Measurements from ENCODE around the gene HELZ. TPM values are rescaled to one million over a fixed set of nuclear protein-coding genes. Genes with fewer than 3 reads are reported as not detected.
"Not testable (repeated sequence)": the region's sequence is repeated elsewhere in the genome, so short reads cannot be mapped to it uniquely, and the experiment has no call there.

HELZ gene
- total RNA-seq, 1 experiment from 2014 or later = 31.3 TPM

DNA sequence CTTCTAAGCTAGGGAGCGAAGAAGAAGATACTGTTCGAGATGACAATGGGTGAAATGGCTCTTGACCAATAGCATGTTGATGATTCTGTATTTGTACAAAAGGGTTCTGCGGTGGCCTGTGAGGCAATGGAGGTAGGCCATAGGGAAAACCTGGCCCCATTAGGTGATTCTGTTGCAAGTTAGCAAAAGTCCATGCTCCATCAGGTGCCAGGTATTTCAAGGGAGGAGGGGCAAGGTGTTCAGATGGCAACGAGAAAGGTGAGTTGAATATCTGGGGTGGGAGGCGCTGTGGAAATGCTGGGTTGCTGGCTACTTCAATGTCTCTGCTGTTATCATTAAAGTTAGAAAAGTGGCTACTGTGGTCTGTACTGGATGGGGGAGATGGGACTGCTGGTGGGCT, 137.8 kb downstream of the HELZ start:
- TF ChIP-seq EZH2phosphoT487 (IDR thresholded peaks at IDR 0.05; ENCODE audit: borderline replicate concordance, low read length) = no peak
- TF ChIP-seq EZH2 (IDR thresholded peaks at IDR 0.05; ENCODE audit: low read length, unreplicated experiment) = no peak
- TF ChIP-seq, protein P1, sequence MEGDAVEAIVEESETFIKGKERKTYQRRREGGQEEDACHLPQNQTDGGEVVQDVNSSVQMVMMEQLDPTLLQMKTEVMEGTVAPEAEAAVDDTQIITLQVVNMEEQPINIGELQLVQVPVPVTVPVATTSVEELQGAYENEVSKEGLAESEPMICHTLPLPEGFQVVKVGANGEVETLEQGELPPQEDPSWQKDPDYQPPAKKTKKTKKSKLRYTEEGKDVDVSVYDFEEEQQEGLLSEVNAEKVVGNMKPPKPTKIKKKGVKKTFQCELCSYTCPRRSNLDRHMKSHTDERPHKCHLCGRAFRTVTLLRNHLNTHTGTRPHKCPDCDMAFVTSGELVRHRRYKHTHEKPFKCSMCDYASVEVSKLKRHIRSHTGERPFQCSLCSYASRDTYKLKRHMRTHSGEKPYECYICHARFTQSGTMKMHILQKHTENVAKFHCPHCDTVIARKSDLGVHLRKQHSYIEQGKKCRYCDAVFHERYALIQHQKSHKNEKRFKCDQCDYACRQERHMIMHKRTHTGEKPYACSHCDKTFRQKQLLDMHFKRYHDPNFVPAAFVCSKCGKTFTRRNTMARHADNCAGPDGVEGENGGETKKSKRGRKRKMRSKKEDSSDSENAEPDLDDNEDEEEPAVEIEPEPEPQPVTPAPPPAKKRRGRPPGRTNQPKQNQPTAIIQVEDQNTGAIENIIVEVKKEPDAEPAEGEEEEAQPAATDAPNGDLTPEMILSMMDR (conservative IDR thresholded peaks at IDR 0.05; ENCODE audit: low read depth, low read length) = no peak
- BruUV-seq (replicated peaks) = no TSS peak
- no peaks in the 10 kb centered on the region for H3K9me3 ChIP-seq (ENCODE audit: low read length)
- H3K36me3 ChIP-seq (ENCODE audit: low read depth, low read length) = peaks cover 37% of the 10 kb centered on the region
- ChIA-PET CTCF (no interaction called here), POLR2A (ENCODE audit: unreplicated experiment) (no interaction called here)
- no peaks in the 10 kb centered on the region for H3K27me3 ChIP-seq (ENCODE audit: low read length)
- no peaks in the 10 kb centered on the region for H4K20me1 ChIP-seq (ENCODE audit: low read length)
- H3K9ac ChIP-seq (ENCODE audit: low read length) = no peak overlapping the region
- H3K4me1 ChIP-seq (ENCODE audit: insufficient read depth, low read length) = no peaks in the 10 kb centered on the region
- H3K4me2 ChIP-seq (ENCODE audit: low read length) = no peak overlapping the region
- intact Hi-C loops (cut with micrococcal nuclease) = no loop called here
- no peak overlapping the region for H3K4me3 ChIP-seq (ENCODE audit: low read length)
- H3K27ac ChIP-seq (ENCODE audit: low read length) = no peak overlapping the region
- no peak for ATAC-seq
- H2AFZ ChIP-seq (ENCODE audit: low read length) = no peak overlapping the region
- no peaks in the 10 kb centered on the region for H3K9me2 ChIP-seq (replicated peaks; ENCODE audit: low read length)
- DNase-seq = no peak
- H3F3A ChIP-seq (ENCODE audit: low read length, unreplicated experiment) = no peaks in the 10 kb centered on the region
- H3K79me2 ChIP-seq (ENCODE audit: low read length) = no peaks in the 10 kb centered on the region

DNA sequence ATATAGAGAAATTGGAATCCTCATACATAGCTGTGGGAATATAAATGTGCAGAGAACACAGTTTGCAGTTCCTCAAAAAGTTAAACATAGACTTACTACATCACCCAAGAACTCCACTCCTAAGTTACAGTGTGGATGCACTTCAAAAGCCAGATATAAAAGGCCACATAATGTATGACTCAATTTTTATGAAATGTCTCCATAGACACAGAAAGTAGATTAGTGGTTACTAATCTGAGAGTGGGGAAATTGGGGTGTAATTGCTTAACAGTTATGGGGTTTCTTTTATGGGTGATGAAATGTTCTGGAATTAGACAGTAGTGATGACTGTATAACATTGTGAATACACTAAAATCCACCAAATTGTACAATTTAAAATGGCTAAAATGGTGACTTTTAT, 139.8 kb downstream of the HELZ start:
- H3K36me3 ChIP-seq (ENCODE audit: low read depth, low read length) = peaks cover 33% of the 10 kb centered on the region
- H4K20me1 ChIP-seq (ENCODE audit: low read length) = no peaks in the 10 kb centered on the region
- CTCF ChIA-PET = no interaction called here
- no peak; the same call in 1 of the 2 replicates for ATAC-seq
- H3K4me1 ChIP-seq (ENCODE audit: insufficient read depth, low read length) = no peaks in the 10 kb centered on the region
- H3K9me3 ChIP-seq (ENCODE audit: low read length) = no peaks in the 10 kb centered on the region
- H2AFZ ChIP-seq (ENCODE audit: low read length) = no peak overlapping the region
- POLR2A ChIA-PET (ENCODE audit: unreplicated experiment) = no interaction called here
- no peak overlapping the region for H3K4me3 ChIP-seq (ENCODE audit: low read length)
- no peak overlapping the region for H3K27ac ChIP-seq (ENCODE audit: low read length)
- H3K27me3 ChIP-seq (ENCODE audit: low read length) = no peaks in the 10 kb centered on the region
- BruUV-seq (replicated peaks) = no TSS peak
- TF ChIP-seq EZH2phosphoT487 (IDR thresholded peaks at IDR 0.05; ENCODE audit: borderline replicate concordance, low read length) (no peak), EZH2 (IDR thresholded peaks at IDR 0.05; ENCODE audit: low read length, unreplicated experiment) (no peak)
- TF ChIP-seq, protein P1 (conservative IDR thresholded peaks at IDR 0.05; ENCODE audit: low read depth, low read length) = no peak
- H3K79me2 ChIP-seq (ENCODE audit: low read length) = peaks cover 6% of the 10 kb centered on the region; the same call in 1 of the 2 replicates
- intact Hi-C loops (cut with micrococcal nuclease) = no loop called here
- no peak overlapping the region for H3K4me2 ChIP-seq (ENCODE audit: low read length)
- no peaks in the 10 kb centered on the region for H3F3A ChIP-seq (ENCODE audit: low read length, unreplicated experiment)
- DNase-seq = no peak
- H3K9ac ChIP-seq (ENCODE audit: low read length) = no peak overlapping the region
- H3K9me2 ChIP-seq (replicated peaks; ENCODE audit: low read length) = no peaks in the 10 kb centered on the region

DNA sequence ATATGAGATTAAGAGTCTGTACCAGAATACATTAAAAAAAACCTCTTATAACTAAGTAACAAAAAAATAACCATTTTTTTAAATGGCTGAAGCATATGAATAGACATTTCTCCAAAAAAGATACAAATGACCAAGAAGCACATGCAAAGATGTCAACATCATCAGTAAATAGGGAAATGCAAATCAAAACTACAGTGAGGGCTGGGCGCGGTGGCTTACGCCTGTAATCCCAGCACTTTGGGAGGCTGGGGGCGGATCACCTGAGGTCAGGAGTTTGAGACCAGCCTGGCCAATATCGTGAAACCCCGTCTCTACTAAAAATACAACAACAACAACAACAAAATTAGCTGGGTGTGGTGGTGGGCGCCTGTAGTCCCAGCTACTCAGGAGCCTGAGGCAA, 140.4 kb downstream of the HELZ start:
- POLR2A ChIA-PET (ENCODE audit: unreplicated experiment); CTCF ChIA-PET; H3K9me2 ChIP-seq (replicated peaks; ENCODE audit: low read length); H3K27me3 ChIP-seq (ENCODE audit: low read length); H3K79me2 ChIP-seq (ENCODE audit: low read length); H4K20me1 ChIP-seq (ENCODE audit: low read length); H3K9ac ChIP-seq (ENCODE audit: low read length); BruUV-seq (replicated peaks); H3K4me2 ChIP-seq (ENCODE audit: low read length); H2AFZ ChIP-seq (ENCODE audit: low read length); H3K9me3 ChIP-seq (ENCODE audit: low read length); H3F3A ChIP-seq (ENCODE audit: low read length, unreplicated experiment); DNase-seq; H3K4me1 ChIP-seq (ENCODE audit: insufficient read depth, low read length); H3K27ac ChIP-seq (ENCODE audit: low read length); H3K4me3 ChIP-seq (ENCODE audit: low read length); intact Hi-C loops (cut with micrococcal nuclease); ATAC-seq: not testable (repeated sequence)
- H3K36me3 ChIP-seq (ENCODE audit: low read depth, low read length) = peaks cover 33% of the 10 kb centered on the region

Measured in PC-3 (cell line).